Natural killer cell (primary cell): ENCODE results near the gene NKD1. TPM values are rescaled to one million over a fixed set of nuclear protein-coding genes. Genes with fewer than 3 reads are reported as not detected.

Experiments used
- ATAC-seq, 3 donors: fragments of 150-1000 bp in 2 of 3; fragments of 200-7000 bp in 1 of 3; cut with Tn5 transposase; 1 replicate in 1 of 3; 2 replicates in 2 of 3; pipeline ENCODE4 v1.10.0; 2021; ENCODE audit warnings: mild to moderate bottlenecking in 2 of 3, moderate library complexity in 2 of 3
- DNase-seq, 2 donors: peaks; one replicate each; pipeline versions ENCODE4 v3.0.0 to v3.0.0-alpha.2; 2013 to 2021; ENCODE audit warnings: mixed read lengths in 1 of 2
- H3K27ac ChIP-seq: one replicate; pipeline ENCODE4 v1.5.1; 2013; ENCODE audit warnings: mild to moderate bottlenecking, low read length
- H3K27me3 ChIP-seq: one replicate; pipeline ENCODE4 v1.6.1; 2013; ENCODE audit warnings: low read length; ENCODE audit not compliant: control insufficient read depth, insufficient read depth
- H3K36me3 ChIP-seq: one replicate; pipeline ENCODE4 v1.6.1; 2013; ENCODE audit warnings: low read length; ENCODE audit not compliant: control insufficient read depth, insufficient read depth
- H3K4me1 ChIP-seq: one replicate; pipeline ENCODE4 v1.6.1; 2013; ENCODE audit warnings: low read length; ENCODE audit not compliant: control insufficient read depth, insufficient read depth
- H3K4me3 ChIP-seq: one replicate; pipeline ENCODE4 v1.5.1; 2013; ENCODE audit warnings: low read length
- H3K9me3 ChIP-seq: one replicate; pipeline ENCODE4 v1.6.1; 2013; ENCODE audit warnings: low read length; ENCODE audit not compliant: control insufficient read depth, insufficient read depth
- H3K27ac Mint-ChIP-seq, 2 donors: one replicate each; pipeline ENCODE4 v1.8.0; 2022; ENCODE audit warnings: mild to moderate bottlenecking in 2 of 2, mixed read lengths in 2 of 2, moderate library complexity in 1 of 2
- H3K27me3 Mint-ChIP-seq, 2 donors: one replicate each; pipeline ENCODE4 v1.8.0; 2022; ENCODE audit warnings: low read depth in 2 of 2, mixed read lengths in 2 of 2
- H3K36me3 Mint-ChIP-seq: one replicate; pipeline ENCODE4 v1.8.0; 2022; ENCODE audit warnings: mixed read lengths
- H3K4me1 Mint-ChIP-seq, 2 donors: one replicate each; pipeline ENCODE4 v1.8.0; 2022; ENCODE audit warnings: mixed read lengths in 2 of 2
- H3K4me3 Mint-ChIP-seq: one replicate; pipeline ENCODE4 v1.8.0; 2022; ENCODE audit warnings: mild to moderate bottlenecking, moderate library complexity, mixed read lengths
- H3K9me3 Mint-ChIP-seq, 2 donors: one replicate each; pipeline ENCODE4 v1.8.0; 2022; ENCODE audit warnings: mixed read lengths in 2 of 2
- WGBS: methylation state at CpG from one replicate; pipeline ENCODE4 v1.1.7; 2013; ENCODE audit warnings: missing lambda C conversion rate; ENCODE audit not compliant: insufficient coverage; 5-methylcytosine and 5-hydroxymethylcytosine counted together
- intact Hi-C: fragments of 100-400 bp; cut with micrococcal nuclease; formaldehyde crosslinking; loops from one replicate; pipeline ENCODE4 v1.14.2; 2022
- total RNA-seq, 4 donors: library from RNA; stranded (reverse); fragments of 120-200 nt in 1 of 4; gene quantifications; one replicate each; pipeline versions ENCODE4 v1.2.3 to v1.2.4, GENCODE V29; 2013 to 2022
- TF ChIP-seq, protein P1 (sequence below): fragments of 200-600 bp; IDR thresholded peaks from one replicate; pipeline ENCODE4 v1.8.0; 2022; ENCODE audit warnings: antibody characterized with exemption

The NKD1 gene
- total RNA-seq, 3 donors from 2014 or later (not counting 1 experiment from before 2014, with no cell fraction given): 0.75 to 1.5 (median 1.0) TPM

DNA sequence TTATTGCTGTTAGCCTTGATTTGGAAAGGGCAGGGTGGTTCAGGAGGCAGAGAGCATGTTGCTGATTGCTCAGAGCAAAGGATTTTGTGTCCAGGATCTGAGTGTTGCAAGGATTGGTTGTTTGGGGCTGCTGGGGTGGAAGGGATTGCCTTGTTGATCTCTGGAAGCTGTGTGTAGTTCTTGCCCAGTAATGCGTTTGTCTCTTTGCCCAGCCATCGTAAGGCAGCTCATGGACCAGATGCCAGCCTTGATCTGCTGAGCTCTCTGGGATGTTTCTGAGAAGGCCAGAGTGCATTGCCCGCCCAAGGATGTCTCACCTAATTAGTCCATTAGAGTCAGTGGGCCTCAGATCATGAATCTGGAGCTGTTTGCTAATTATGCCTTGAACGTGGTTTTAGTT lies 33.6 kb downstream of the NKD1 start:
- Mint-ChIP-seq H3K4me1 (no peaks in the 10 kb centered on the region), H3K9me3 (no peaks in the 10 kb centered on the region), H3K27ac (no peak overlapping the region), H3K4me3 (no peak overlapping the region), H3K27me3 (peaks cover 0 to 7% of the 10 kb centered on the region in 2 donors), H3K36me3 (no peaks in the 10 kb centered on the region)
- H3K36me3 ChIP-seq: no peaks in the 10 kb centered on the region
- H3K27me3 ChIP-seq: no peaks in the 10 kb centered on the region
- 92% methylated on average over 4 of the region's 4 CpGs for WGBS
- DNase-seq (no peak), ATAC-seq (no peak)
- intact Hi-C loops: no loop called here
- TF ChIP-seq, protein P1, sequence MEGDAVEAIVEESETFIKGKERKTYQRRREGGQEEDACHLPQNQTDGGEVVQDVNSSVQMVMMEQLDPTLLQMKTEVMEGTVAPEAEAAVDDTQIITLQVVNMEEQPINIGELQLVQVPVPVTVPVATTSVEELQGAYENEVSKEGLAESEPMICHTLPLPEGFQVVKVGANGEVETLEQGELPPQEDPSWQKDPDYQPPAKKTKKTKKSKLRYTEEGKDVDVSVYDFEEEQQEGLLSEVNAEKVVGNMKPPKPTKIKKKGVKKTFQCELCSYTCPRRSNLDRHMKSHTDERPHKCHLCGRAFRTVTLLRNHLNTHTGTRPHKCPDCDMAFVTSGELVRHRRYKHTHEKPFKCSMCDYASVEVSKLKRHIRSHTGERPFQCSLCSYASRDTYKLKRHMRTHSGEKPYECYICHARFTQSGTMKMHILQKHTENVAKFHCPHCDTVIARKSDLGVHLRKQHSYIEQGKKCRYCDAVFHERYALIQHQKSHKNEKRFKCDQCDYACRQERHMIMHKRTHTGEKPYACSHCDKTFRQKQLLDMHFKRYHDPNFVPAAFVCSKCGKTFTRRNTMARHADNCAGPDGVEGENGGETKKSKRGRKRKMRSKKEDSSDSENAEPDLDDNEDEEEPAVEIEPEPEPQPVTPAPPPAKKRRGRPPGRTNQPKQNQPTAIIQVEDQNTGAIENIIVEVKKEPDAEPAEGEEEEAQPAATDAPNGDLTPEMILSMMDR: no peak
- H3K27ac ChIP-seq: no peak overlapping the region
- H3K4me1 ChIP-seq: no peaks in the 10 kb centered on the region
- no peak overlapping the region for H3K4me3 ChIP-seq
- H3K9me3 ChIP-seq: no peaks in the 10 kb centered on the region

- TF ChIP-seq, protein P1: no peak
- Histone ChIP-seq H3K27me3 (no peaks in the 10 kb centered on the region), H3K27ac (no peak overlapping the region), H3K4me1 (no peaks in the 10 kb centered on the region), H3K9me3 (no peaks in the 10 kb centered on the region), H3K4me3 (no peak overlapping the region), H3K36me3 (no peaks in the 10 kb centered on the region)
- no peak for ATAC-seq
- intact Hi-C loops: no loop called here
- no peaks in the 10 kb centered on the region for H3K4me1 Mint-ChIP-seq
- WGBS: 91% methylated on average over 3 of the region's 3 CpGs
- H3K4me3 Mint-ChIP-seq: no peak overlapping the region
- no peak overlapping the region for H3K27ac Mint-ChIP-seq
- H3K27me3 Mint-ChIP-seq: peaks cover 0 to 7% of the 10 kb centered on the region in 2 donors
- no peaks in the 10 kb centered on the region for H3K36me3 Mint-ChIP-seq
- peaks cover 0 to 3% of the 10 kb centered on the region in 2 donors for H3K9me3 Mint-ChIP-seq
- no peak for DNase-seq
Observed at GRCh38 chr16:50583211-50583610, 35.0 kb downstream of the NKD1 start.

GRCh38 chr16:50584033-50584722 lies 36.0 kb downstream of the NKD1 start:
- no peak overlapping the region for H3K4me3 ChIP-seq
- H3K4me1 Mint-ChIP-seq: peaks cover 5 to 6% of the 10 kb centered on the region in 2 donors
- peaks cover 0 to 3% of the 10 kb centered on the region in 2 donors for H3K9me3 Mint-ChIP-seq
- ATAC-seq (peak in 1 of 3 donors; percentile 21), DNase-seq (no peak)
- no peaks in the 10 kb centered on the region for H3K36me3 ChIP-seq
- no peaks in the 10 kb centered on the region for H3K27me3 ChIP-seq
- H3K4me1 ChIP-seq: peaks cover 8% of the 10 kb centered on the region
- H3K4me3 Mint-ChIP-seq: no peak overlapping the region
- no peak overlapping the region for H3K27ac ChIP-seq
- TF ChIP-seq, protein P1: no peak
- no peaks in the 10 kb centered on the region for H3K36me3 Mint-ChIP-seq
- H3K27me3 Mint-ChIP-seq: peaks cover 0 to 7% of the 10 kb centered on the region in 2 donors
- H3K27ac Mint-ChIP-seq: no peak overlapping the region
- intact Hi-C loops: no loop called here
- WGBS: 42% methylated on average over 6 of the region's 6 CpGs
- no peaks in the 10 kb centered on the region for H3K9me3 ChIP-seq

GRCh38 chr16:50585331-50585776 lies 37.2 kb downstream of the NKD1 start:
- Mint-ChIP-seq H3K4me3 (no peak overlapping the region), H3K4me1 (peaks cover 17 to 18% of the 10 kb centered on the region in 2 donors), H3K27ac (no peak overlapping the region), H3K36me3 (no peaks in the 10 kb centered on the region), H3K27me3 (peaks cover 0 to 4% of the 10 kb centered on the region in 2 donors), H3K9me3 (peaks cover 0 to 3% of the 10 kb centered on the region in 2 donors)
- ATAC-seq (no peak), DNase-seq (no peak)
- no peak overlapping the region for H3K27ac ChIP-seq
- H3K36me3 ChIP-seq: no peaks in the 10 kb centered on the region
- TF ChIP-seq, protein P1: no peak
- intact Hi-C loops: no loop called here
- no peak overlapping the region for H3K4me3 ChIP-seq
- H3K27me3 ChIP-seq: no peaks in the 10 kb centered on the region
- no peaks in the 10 kb centered on the region for H3K9me3 ChIP-seq
- H3K4me1 ChIP-seq: peaks cover 15% of the 10 kb centered on the region
- 96% methylated on average over 16 of the region's 16 CpGs for WGBS
